NCI-H345 treated with DMSO at 0.1 percent for 48 hours (cell line): ENCODE results near the gene CYSRT1.
"Not testable (repeated sequence)": the region's sequence is repeated elsewhere in the genome, so short reads cannot be mapped to it uniquely, and the experiment has no call there.

ENCODE experiments used
- DNase-seq: peaks from one replicate; lab custom pipeline; 2025; ENCODE audit not compliant: unreplicated experiment; lab: John Stamatoyannopoulos, UW

The CYSRT1 gene

GRCh38 chr9:137247916-137248175, 22.9 kb downstream of the CYSRT1 start:
- DNase-seq: no peak

GRCh38 chr9:137250329-137251193, 25.6 kb downstream of the CYSRT1 start:
- DNase-seq: no peak

- DNase-seq: no peak
These were observed 26.2 kb downstream of the CYSRT1 start, which contains the start of gene STPG3 for GRCh38 chr9:137251194-137251461. TSS of gene STPG3 (plus strand) at chr9:137251286. CDS start at chr9:137251287, 1 bp downstream.

- DNase-seq: no peak
These were observed 26.7 kb downstream of the CYSRT1 start for GRCh38 chr9:137251490-137252268.

- DNase-seq: no peak
These were observed 27.9 kb downstream of the CYSRT1 start for GRCh38 chr9:137252555-137253506.

GRCh38 chr9:137253717-137254623, 29.0 kb downstream of the CYSRT1 start:
- DNase-seq: no peak

GRCh38 chr9:137254624-137255447, 29.9 kb downstream of the CYSRT1 start, which contains the start of gene NELFB:
TSS of gene NELFB (plus strand) at chr9:137255327.
- peak; percentile 64 for DNase-seq

- DNase-seq: no peak
These were observed 30.6 kb downstream of the CYSRT1 start for GRCh38 chr9:137255448-137256114.

- no peak for DNase-seq
These were observed 31.4 kb downstream of the CYSRT1 start for GRCh38 chr9:137256362-137256761.

GRCh38 chr9:137256856-137257255, 31.9 kb downstream of the CYSRT1 start:
- no peak for DNase-seq

GRCh38 chr9:137262173-137262908, 37.4 kb downstream of the CYSRT1 start:
- DNase-seq: not testable (repeated sequence)

GRCh38 chr9:137262909-137263285, 37.9 kb downstream of the CYSRT1 start:
- DNase-seq: no peak

GRCh38 chr9:137263506-137263905, 38.5 kb downstream of the CYSRT1 start:
- no peak for DNase-seq

- no peak for DNase-seq
These were observed 39.1 kb downstream of the CYSRT1 start for GRCh38 chr9:137264067-137264466.

- no peak for DNase-seq
These were observed 40.7 kb downstream of the CYSRT1 start for GRCh38 chr9:137265496-137266161.

- DNase-seq: no peak
These were observed 41.2 kb downstream of the CYSRT1 start for GRCh38 chr9:137266162-137266527.

- no peak for DNase-seq
These were observed 41.8 kb downstream of the CYSRT1 start for GRCh38 chr9:137266585-137267453.
